Natural killer cell (primary cell): ENCODE measurements around the gene TNNT2. TPM values are rescaled to one million over a fixed set of nuclear protein-coding genes. Genes with fewer than 3 reads are reported as not detected.

ENCODE experiments used
- ATAC-seq, 3 donors: fragments of 150-1000 bp in 2 of 3; fragments of 200-7000 bp in 1 of 3; cut with Tn5 transposase; 1 replicate in 1 of 3; 2 replicates in 2 of 3; pipeline ENCODE4 v1.10.0; 2021; ENCODE audit warnings: mild to moderate bottlenecking in 2 of 3, moderate library complexity in 2 of 3
- DNase-seq, 2 donors: peaks; one replicate each; pipeline versions ENCODE4 v3.0.0 to v3.0.0-alpha.2; 2013 to 2021; ENCODE audit warnings: mixed read lengths in 1 of 2
- H3K27ac ChIP-seq: one replicate; pipeline ENCODE4 v1.5.1; 2013; ENCODE audit warnings: mild to moderate bottlenecking, low read length
- H3K27me3 ChIP-seq: one replicate; pipeline ENCODE4 v1.6.1; 2013; ENCODE audit warnings: low read length; ENCODE audit not compliant: control insufficient read depth, insufficient read depth
- H3K36me3 ChIP-seq: one replicate; pipeline ENCODE4 v1.6.1; 2013; ENCODE audit warnings: low read length; ENCODE audit not compliant: control insufficient read depth, insufficient read depth
- H3K4me1 ChIP-seq: one replicate; pipeline ENCODE4 v1.6.1; 2013; ENCODE audit warnings: low read length; ENCODE audit not compliant: control insufficient read depth, insufficient read depth
- H3K4me3 ChIP-seq: one replicate; pipeline ENCODE4 v1.5.1; 2013; ENCODE audit warnings: low read length
- H3K9me3 ChIP-seq: one replicate; pipeline ENCODE4 v1.6.1; 2013; ENCODE audit warnings: low read length; ENCODE audit not compliant: control insufficient read depth, insufficient read depth
- H3K27ac Mint-ChIP-seq, 2 donors: one replicate each; pipeline ENCODE4 v1.8.0; 2022; ENCODE audit warnings: mild to moderate bottlenecking in 2 of 2, mixed read lengths in 2 of 2, moderate library complexity in 1 of 2
- H3K27me3 Mint-ChIP-seq, 2 donors: one replicate each; pipeline ENCODE4 v1.8.0; 2022; ENCODE audit warnings: low read depth in 2 of 2, mixed read lengths in 2 of 2
- H3K36me3 Mint-ChIP-seq: one replicate; pipeline ENCODE4 v1.8.0; 2022; ENCODE audit warnings: mixed read lengths
- H3K4me1 Mint-ChIP-seq, 2 donors: one replicate each; pipeline ENCODE4 v1.8.0; 2022; ENCODE audit warnings: mixed read lengths in 2 of 2
- H3K4me3 Mint-ChIP-seq: one replicate; pipeline ENCODE4 v1.8.0; 2022; ENCODE audit warnings: mild to moderate bottlenecking, moderate library complexity, mixed read lengths
- H3K9me3 Mint-ChIP-seq, 2 donors: one replicate each; pipeline ENCODE4 v1.8.0; 2022; ENCODE audit warnings: mixed read lengths in 2 of 2
- CTCF ChIP-seq: fragments of 200-600 bp; IDR thresholded peaks from one replicate; pipeline ENCODE4 v1.8.0; 2022; ENCODE audit warnings: antibody characterized with exemption
- WGBS: methylation state at CpG from one replicate; pipeline ENCODE4 v1.1.7; 2013; ENCODE audit warnings: missing lambda C conversion rate; ENCODE audit not compliant: insufficient coverage; 5-methylcytosine and 5-hydroxymethylcytosine counted together
- intact Hi-C: fragments of 100-400 bp; cut with micrococcal nuclease; formaldehyde crosslinking; loops from one replicate; pipeline ENCODE4 v1.14.2; 2022
- total RNA-seq, 4 donors: library from RNA; stranded (reverse); fragments of 120-200 nt in 1 of 4; gene quantifications; one replicate each; pipeline versions ENCODE4 v1.2.3 to v1.2.4, GENCODE V29; 2013 to 2022

TNNT2 gene
- total RNA-seq, 3 donors from 2014 or later (not counting 1 experiment from before 2014, with no cell fraction given), result not detected

- H3K9me3 Mint-ChIP-seq, result no peaks in the 10 kb centered on the region
- H3K9me3 ChIP-seq, result no peaks in the 10 kb centered on the region
- H3K4me3 ChIP-seq, result no peak overlapping the region
- H3K4me1 Mint-ChIP-seq, result no peaks in the 10 kb centered on the region
- DNase-seq (no peak), ATAC-seq (no peak)
- H3K36me3 ChIP-seq, result no peaks in the 10 kb centered on the region
- intact Hi-C loops, result no loop called here
- no peaks in the 10 kb centered on the region for H3K27me3 ChIP-seq
- peaks cover 0 to 28% of the 10 kb centered on the region in 2 donors for H3K27me3 Mint-ChIP-seq
- H3K27ac ChIP-seq, result no peak overlapping the region
- no peak overlapping the region for H3K4me3 Mint-ChIP-seq
- TF ChIP-seq CTCF, result no peak
- 74% methylated on average over 7 of the region's 7 CpGs for WGBS
- no peak overlapping the region for H3K27ac Mint-ChIP-seq
- H3K36me3 Mint-ChIP-seq, result no peaks in the 10 kb centered on the region
- H3K4me1 ChIP-seq, result peaks cover 9% of the 10 kb centered on the region
Observed at GRCh38 chr1:201310251-201310985, 67.1 kb downstream of the TNNT2 start.

- DNase-seq (peak in 1 of 2 donors; percentile 13), ATAC-seq (no peak)
- Histone ChIP-seq H3K36me3 (no peaks in the 10 kb centered on the region), H3K9me3 (no peaks in the 10 kb centered on the region), H3K27me3 (no peaks in the 10 kb centered on the region), H3K4me1 (peaks cover 9% of the 10 kb centered on the region), H3K4me3 (no peak overlapping the region), H3K27ac (no peak overlapping the region)
- H3K4me3 Mint-ChIP-seq, result no peak overlapping the region
- no peaks in the 10 kb centered on the region for H3K4me1 Mint-ChIP-seq
- H3K36me3 Mint-ChIP-seq, result no peaks in the 10 kb centered on the region
- H3K9me3 Mint-ChIP-seq, result no peaks in the 10 kb centered on the region
- no peak for TF ChIP-seq CTCF
- 1% methylated on average over 9 of the region's 9 CpGs for WGBS
- intact Hi-C loops, result no loop called here
- H3K27ac Mint-ChIP-seq, result no peak overlapping the region
- peaks cover 0 to 24% of the 10 kb centered on the region in 2 donors for H3K27me3 Mint-ChIP-seq
Observed at GRCh38 chr1:201309416-201309815, 68.1 kb downstream of the TNNT2 start.

Other genes with a start within 250 kb of the TNNT2 start
- 10 to 100 TPM; 16.2 to 18.1 (median 16.9) TPM for gene TMEM9, start 223.2 kb downstream of the TNNT2 start, total RNA-seq
- gene IGFN1, start 186.9 kb downstream of the TNNT2 start, total RNA-seq, result not detected
- not detected for gene PKP1, start 94.2 kb downstream of the TNNT2 start, total RNA-seq
- under 1 TPM in 1 of 3 donors, not detected in 2; 0.68 TPM for gene LAD1, start 21.6 kb upstream of the TNNT2 start, total RNA-seq
- under 1 TPM in 1 of 3 donors, not detected in 2; 0.08 TPM for gene TNNI1, start 44.0 kb upstream of the TNNT2 start, total RNA-seq
- gene PHLDA3, start 91.5 kb upstream of the TNNT2 start, total RNA-seq, result 1 to 10 TPM in 2 of 3 donors, under 1 TPM in 1; 0.63 to 1.7 (median 1.1) TPM
- 10 to 100 TPM; 36.9 to 48.4 (median 44.1) TPM for gene CSRP1, start 129.4 kb upstream of the TNNT2 start, total RNA-seq
- 1 to 10 TPM; 2.5 to 3.9 (median 2.8) TPM for gene NAV1, start 161.4 kb upstream of the TNNT2 start, total RNA-seq